Effector memory CD4-positive, alpha-beta T cell (primary cell): Measurements from ENCODE around the gene NEK6.
"Not testable (repeated sequence)": the region's sequence is repeated elsewhere in the genome, so short reads cannot be mapped to it uniquely, and the experiment has no call there.

ENCODE experiments used
- DNase-seq, 3 donors: peaks; one replicate each; pipeline ENCODE4 v3.0.0-alpha.2; 2020
- H3K27ac ChIP-seq: 2 replicates; pipeline ENCODE4 v1.7.0; 2013; ENCODE audit warnings: mild to moderate bottlenecking, low read length, moderate library complexity; ENCODE audit not compliant: insufficient read depth, poor library complexity, severe bottlenecking
- H3K27me3 ChIP-seq: replicated peaks from 2 replicates; pipeline ENCODE4 v1.7.0; 2013; ENCODE audit warnings: mild to moderate bottlenecking, low read length; ENCODE audit not compliant: insufficient read depth, control insufficient read depth, poor library complexity, severe bottlenecking
- H3K36me3 ChIP-seq: 2 replicates; pipeline ENCODE4 v1.7.0; 2013; ENCODE audit warnings: mild to moderate bottlenecking, low read length, moderate library complexity; ENCODE audit not compliant: control insufficient read depth, insufficient read depth
- H3K4me1 ChIP-seq: 2 replicates; pipeline ENCODE4 v1.7.0; 2013; ENCODE audit warnings: low read length, mild to moderate bottlenecking; ENCODE audit not compliant: control insufficient read depth, insufficient read depth, poor library complexity, severe bottlenecking
- H3K4me3 ChIP-seq: 2 replicates; pipeline ENCODE4 v1.7.0; 2013; ENCODE audit warnings: low read length, low read depth, mild to moderate bottlenecking; ENCODE audit not compliant: insufficient read depth, poor library complexity, severe bottlenecking
- H3K9me3 ChIP-seq: 2 replicates; pipeline ENCODE4 v1.7.0; 2013; ENCODE audit warnings: mild to moderate bottlenecking, low read length, moderate library complexity; ENCODE audit not compliant: control insufficient read depth

Gene NEK6

GRCh38 chr9:124222918-124223720, 34.6 kb upstream of the NEK6 start:
- no peak overlapping the region for H3K27ac ChIP-seq
- DNase-seq = no peak
- no peaks in the 10 kb centered on the region for H3K27me3 ChIP-seq
- H3K9me3 ChIP-seq = no peaks in the 10 kb centered on the region
- peaks cover 8% of the 10 kb centered on the region for H3K4me1 ChIP-seq
- no peak overlapping the region for H3K4me3 ChIP-seq
- H3K36me3 ChIP-seq = no peaks in the 10 kb centered on the region

- no peak for DNase-seq
- Histone ChIP-seq H3K27me3 (no peaks in the 10 kb centered on the region), H3K9me3 (no peaks in the 10 kb centered on the region), H3K27ac (no peak overlapping the region), H3K36me3 (no peaks in the 10 kb centered on the region), H3K4me1 (no peaks in the 10 kb centered on the region), H3K4me3 (no peak overlapping the region)
Measured at GRCh38 chr9:124225945-124226344, 31.8 kb upstream of the NEK6 start.

- H3K4me3 ChIP-seq = no peak overlapping the region
- no peaks in the 10 kb centered on the region for H3K27me3 ChIP-seq
- no peaks in the 10 kb centered on the region for H3K9me3 ChIP-seq
- no peaks in the 10 kb centered on the region for H3K36me3 ChIP-seq
- H3K4me1 ChIP-seq = no peaks in the 10 kb centered on the region
- DNase-seq = no peak
- no peak overlapping the region for H3K27ac ChIP-seq
Measured at GRCh38 chr9:124228516-124228915, 29.2 kb upstream of the NEK6 start.

GRCh38 chr9:124231095-124231737, 26.5 kb upstream of the NEK6 start:
- H3K4me1 ChIP-seq = no peaks in the 10 kb centered on the region
- H3K27ac ChIP-seq = no peak overlapping the region
- no peak overlapping the region for H3K4me3 ChIP-seq
- H3K27me3 ChIP-seq = no peaks in the 10 kb centered on the region
- no peak for DNase-seq
- no peaks in the 10 kb centered on the region for H3K9me3 ChIP-seq
- H3K36me3 ChIP-seq = no peaks in the 10 kb centered on the region

- Histone ChIP-seq H3K36me3 (no peaks in the 10 kb centered on the region), H3K9me3 (no peaks in the 10 kb centered on the region), H3K27ac (no peak overlapping the region), H3K4me1 (peaks cover 11% of the 10 kb centered on the region), H3K27me3 (no peaks in the 10 kb centered on the region), H3K4me3 (no peak overlapping the region)
- DNase-seq = no peak
Measured at GRCh38 chr9:124238546-124239140, 19.1 kb upstream of the NEK6 start.

- Histone ChIP-seq H3K4me1 (peaks cover 11% of the 10 kb centered on the region), H3K4me3 (no peak overlapping the region), H3K9me3 (no peaks in the 10 kb centered on the region), H3K36me3 (no peaks in the 10 kb centered on the region), H3K27ac (no peak overlapping the region), H3K27me3 (no peaks in the 10 kb centered on the region)
- no peak for DNase-seq
Measured at GRCh38 chr9:124239249-124240073, 18.3 kb upstream of the NEK6 start.

GRCh38 chr9:124242331-124243194, 15.2 kb upstream of the NEK6 start:
- Histone ChIP-seq H3K9me3 (no peaks in the 10 kb centered on the region), H3K4me1 (peaks cover 11% of the 10 kb centered on the region), H3K36me3 (no peaks in the 10 kb centered on the region), H3K4me3 (no peak overlapping the region), H3K27me3 (no peaks in the 10 kb centered on the region), H3K27ac (no peak overlapping the region)
- no peak for DNase-seq

- H3K4me1 ChIP-seq, H3K27ac ChIP-seq, H3K4me3 ChIP-seq, DNase-seq, H3K9me3 ChIP-seq, H3K36me3 ChIP-seq, H3K27me3 ChIP-seq: not testable (repeated sequence)
Measured at GRCh38 chr9:124247393-124247792, 10.4 kb upstream of the NEK6 start.

- Histone ChIP-seq H3K9me3 (no peaks in the 10 kb centered on the region), H3K27ac (no peak overlapping the region), H3K27me3 (no peaks in the 10 kb centered on the region), H3K4me3 (no peak overlapping the region), H3K4me1 (no peaks in the 10 kb centered on the region), H3K36me3 (no peaks in the 10 kb centered on the region)
- no peak for DNase-seq
Measured at GRCh38 chr9:124248066-124248465, 9.7 kb upstream of the NEK6 start.
